HFFc6 (cell line): Measurements from ENCODE around the gene TTC9. TPM values are rescaled to one million over a fixed set of nuclear protein-coding genes. Genes with fewer than 3 reads are reported as not detected.

ENCODE experiments used
- DNase-seq: peaks from one replicate; pipeline ENCODE4 v3.0.0-alpha.2; 2018
- H3K27ac Mint-ChIP-seq: 2 replicates; pipeline ENCODE4 v1.8.0; 2020; ENCODE audit warnings: mild to moderate bottlenecking, mixed read lengths
- H3K27me3 Mint-ChIP-seq: 2 replicates; pipeline ENCODE4 v1.8.0; 2021; ENCODE audit warnings: mild to moderate bottlenecking, moderate library complexity, mixed read lengths; ENCODE audit not compliant: insufficient read depth
- H3K36me3 Mint-ChIP-seq: 2 replicates; pipeline ENCODE4 v1.8.0; 2021; ENCODE audit warnings: low read depth, mixed read lengths
- H3K4me1 Mint-ChIP-seq: 2 replicates; pipeline ENCODE4 v1.8.0; 2020; ENCODE audit warnings: low read depth, mixed read lengths
- H3K4me3 Mint-ChIP-seq: 2 replicates; pipeline ENCODE4 v1.8.0; 2020; ENCODE audit warnings: mild to moderate bottlenecking, moderate library complexity, mixed read lengths
- H3K9me3 Mint-ChIP-seq: 2 replicates; pipeline ENCODE4 v1.8.0; 2020; ENCODE audit warnings: mild to moderate bottlenecking, mixed read lengths
- CTCF ChIP-seq: fragments of 200-600 bp; sonication (generic); IDR thresholded peaks from 2 replicates; pipeline ENCODE4 v1.5.0; 2021; ENCODE audit warnings: antibody characterized with exemption, mild to moderate bottlenecking
- total RNA-seq, 6 experiments: library from RNA; stranded (reverse); fragmentation: NEBNext Ultra II Directional; extraction: Animal tissue kit (Norgen Biotek cat#: 25700); gene quantifications; 2 replicates in 1 of 6; 3 replicates in 5 of 6; pipeline ENCODE4 v1.2.3, GENCODE V29; 2021

TTC9 gene
- total RNA-seq, 6 experiments from 2014 or later, result 0.05 to 0.17 (median 0.09) TPM

- Mint-ChIP-seq H3K4me1 (peaks cover 6% of the 10 kb centered on the region), H3K36me3 (no peaks in the 10 kb centered on the region), H3K27ac (no peak overlapping the region), H3K4me3 (no peak overlapping the region), H3K27me3 (peaks cover 53% of the 10 kb centered on the region), H3K9me3 (no peaks in the 10 kb centered on the region)
- no peak for TF ChIP-seq CTCF
- no peak for DNase-seq
These were observed 4.2 kb downstream of the TTC9 start for GRCh38 chr14:70645892-70646291.

DNA sequence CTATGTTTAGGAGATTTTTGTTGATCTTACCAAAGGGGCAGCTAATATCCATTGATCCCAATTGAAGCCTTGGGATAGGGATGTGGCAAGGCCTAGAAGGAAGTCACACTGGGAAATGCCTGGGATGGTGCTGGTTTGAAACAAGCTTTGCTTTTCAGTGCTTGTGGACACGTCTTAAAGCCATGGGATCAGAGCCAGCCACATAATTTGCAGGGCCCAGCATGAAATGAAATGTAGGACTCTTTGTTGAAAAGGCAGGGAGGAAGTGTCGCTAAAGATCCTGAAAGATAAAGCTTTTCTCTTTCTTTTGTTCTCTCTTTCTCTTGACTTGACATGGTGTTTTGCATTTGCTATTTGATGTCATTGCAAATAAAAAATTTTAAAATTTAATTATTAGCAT lies 5.0 kb downstream of the TTC9 start:
- no peak for DNase-seq
- H3K27ac Mint-ChIP-seq, result no peak overlapping the region
- no peak for TF ChIP-seq CTCF
- H3K4me1 Mint-ChIP-seq, result no peaks in the 10 kb centered on the region
- H3K4me3 Mint-ChIP-seq, result no peak overlapping the region
- H3K9me3 Mint-ChIP-seq, result no peaks in the 10 kb centered on the region
- H3K36me3 Mint-ChIP-seq, result no peaks in the 10 kb centered on the region
- H3K27me3 Mint-ChIP-seq, result peaks cover 52% of the 10 kb centered on the region

- no peaks in the 10 kb centered on the region for H3K36me3 Mint-ChIP-seq
- H3K27me3 Mint-ChIP-seq, result peaks cover 46% of the 10 kb centered on the region
- DNase-seq, result no peak
- H3K27ac Mint-ChIP-seq, result no peak overlapping the region
- no peak overlapping the region for H3K4me3 Mint-ChIP-seq
- no peaks in the 10 kb centered on the region for H3K4me1 Mint-ChIP-seq
- H3K9me3 Mint-ChIP-seq, result no peaks in the 10 kb centered on the region
- TF ChIP-seq CTCF, result no peak
These were observed 6.6 kb downstream of the TTC9 start for GRCh38 chr14:70648346-70648745.

GRCh38 chr14:70649803-70650202 lies 8.1 kb downstream of the TTC9 start:
- H3K9me3 Mint-ChIP-seq, result no peaks in the 10 kb centered on the region
- H3K27ac Mint-ChIP-seq, result no peak overlapping the region
- no peaks in the 10 kb centered on the region for H3K4me1 Mint-ChIP-seq
- peaks cover 44% of the 10 kb centered on the region for H3K27me3 Mint-ChIP-seq
- H3K36me3 Mint-ChIP-seq, result no peaks in the 10 kb centered on the region
- no peak overlapping the region for H3K4me3 Mint-ChIP-seq
- DNase-seq, result no peak
- TF ChIP-seq CTCF, result no peak

- Mint-ChIP-seq H3K36me3 (no peaks in the 10 kb centered on the region), H3K4me1 (peaks cover 6% of the 10 kb centered on the region; the same call in 1 of the 2 replicates), H3K9me3 (no peaks in the 10 kb centered on the region), H3K4me3 (no peak overlapping the region), H3K27me3 (peaks cover 37% of the 10 kb centered on the region), H3K27ac (no peak overlapping the region)
- no peak for DNase-seq
- no peak for TF ChIP-seq CTCF
These were observed 9.8 kb downstream of the TTC9 start for GRCh38 chr14:70651522-70651921.

- H3K4me1 Mint-ChIP-seq, result peaks cover 6% of the 10 kb centered on the region; the same call in 1 of the 2 replicates
- no peaks in the 10 kb centered on the region for H3K36me3 Mint-ChIP-seq
- H3K27me3 Mint-ChIP-seq, result peaks cover 37% of the 10 kb centered on the region
- no peaks in the 10 kb centered on the region for H3K9me3 Mint-ChIP-seq
- no peak overlapping the region for H3K4me3 Mint-ChIP-seq
- no peak for DNase-seq
- no peak overlapping the region for H3K27ac Mint-ChIP-seq
- TF ChIP-seq CTCF, result no peak
These were observed 11.2 kb downstream of the TTC9 start for GRCh38 chr14:70652871-70653270.
